ENCODE results near the gene C17orf67.

- TF ChIP-seq POLR2A (IDR thresholded peaks at IDR 0.05; ENCODE audit: low read length) (no peak), RNF2 (IDR thresholded peaks at IDR 0.05; ENCODE audit: borderline replicate concordance, low read depth) (no peak), EP300 (IDR thresholded peaks at IDR 0.05) (no peak), SREBF2 (IDR thresholded peaks at IDR 0.05) (no peak), RCOR1 (IDR thresholded peaks at IDR 0.05; ENCODE audit: low read depth, low read length) (no peak), MAFK (IDR thresholded peaks at IDR 0.05; ENCODE audit: partially characterized antibody) (no peak), CBX2 (IDR thresholded peaks at IDR 0.05; ENCODE audit: borderline replicate concordance, low read depth) (no peak), MYC (IDR thresholded peaks at IDR 0.05; ENCODE audit: borderline replicate concordance, low read length) (no peak), NR3C1 (IDR thresholded peaks at IDR 0.05) (no peak)
- TF ChIP-seq, protein P1, sequence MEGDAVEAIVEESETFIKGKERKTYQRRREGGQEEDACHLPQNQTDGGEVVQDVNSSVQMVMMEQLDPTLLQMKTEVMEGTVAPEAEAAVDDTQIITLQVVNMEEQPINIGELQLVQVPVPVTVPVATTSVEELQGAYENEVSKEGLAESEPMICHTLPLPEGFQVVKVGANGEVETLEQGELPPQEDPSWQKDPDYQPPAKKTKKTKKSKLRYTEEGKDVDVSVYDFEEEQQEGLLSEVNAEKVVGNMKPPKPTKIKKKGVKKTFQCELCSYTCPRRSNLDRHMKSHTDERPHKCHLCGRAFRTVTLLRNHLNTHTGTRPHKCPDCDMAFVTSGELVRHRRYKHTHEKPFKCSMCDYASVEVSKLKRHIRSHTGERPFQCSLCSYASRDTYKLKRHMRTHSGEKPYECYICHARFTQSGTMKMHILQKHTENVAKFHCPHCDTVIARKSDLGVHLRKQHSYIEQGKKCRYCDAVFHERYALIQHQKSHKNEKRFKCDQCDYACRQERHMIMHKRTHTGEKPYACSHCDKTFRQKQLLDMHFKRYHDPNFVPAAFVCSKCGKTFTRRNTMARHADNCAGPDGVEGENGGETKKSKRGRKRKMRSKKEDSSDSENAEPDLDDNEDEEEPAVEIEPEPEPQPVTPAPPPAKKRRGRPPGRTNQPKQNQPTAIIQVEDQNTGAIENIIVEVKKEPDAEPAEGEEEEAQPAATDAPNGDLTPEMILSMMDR (IDR thresholded peaks at IDR 0.05): no peak
These were observed 12.2 kb upstream of the C17orf67 start for GRCh38 chr17:56845934-56846333.

All from A549 (cell line).